Endothelial cell of umbilical vein (primary cell): ENCODE data around the gene EME2. TPM values are rescaled to one million over a fixed set of nuclear protein-coding genes. Genes with fewer than 3 reads are reported as not detected.

ENCODE experiments used
- BruUV-seq: library from RNA; stranded (reverse); fragments of 400-500 nt; replicated peaks from 2 replicates; lab custom pipeline; 2021; lab: Mats Ljungman, UMichigan
- CTCF ChIA-PET: fragments of 300-600, 350-600 bp; sonication (Branson Sonifier 250); formaldehyde crosslinking; loops from one replicate; lab custom pipeline; 2021; ENCODE audit warnings: antibody characterized with exemption, inconsistent platforms; lab: Charles Lee
- POLR2A ChIA-PET: fragments of 300-600, 350-600 bp; sonication (Branson Sonifier 250); formaldehyde crosslinking; loops from one replicate; lab custom pipeline; 2021; ENCODE audit warnings: antibody characterized with exemption, inconsistent platforms; lab: Charles Lee
- DNase-seq: peaks from one replicate; pipeline ENCODE4 v3.0.0-alpha.2; 2011; ENCODE audit warnings: low read depth, low spot score
- FAIRE-seq: peaks from 2 replicates; lab custom pipeline; 2011; peaks lifted over from hg19 to GRCh38; lab: Jason Lieb, UNC
- H2AFZ ChIP-seq: 2 replicates; pipeline ENCODE4 v1.6.0; 2012; ENCODE audit warnings: low read depth, low read length, control low read depth, inconsistent platforms
- H3K27ac ChIP-seq: 2 replicates; pipeline ENCODE4 v1.5.1; 2011; ENCODE audit warnings: low read depth, mild to moderate bottlenecking, control low read depth, low read length, moderate library complexity; ENCODE audit not compliant: insufficient read depth
- H3K27me3 ChIP-seq, 2 experiments: 2 replicates each; pipeline versions ENCODE4 v1.6.0 to v1.6.1; 2011; ENCODE audit warnings: low read length in 2 of 2, mixed read lengths in 1 of 2; ENCODE audit not compliant: control insufficient read depth in 2 of 2, insufficient read depth in 2 of 2
- H3K36me3 ChIP-seq, 2 experiments: 2 replicates in 1 of 2; 3 replicates in 1 of 2; pipeline ENCODE4 v1.5.1; 2011; ENCODE audit warnings: low read length in 2 of 2, mild to moderate bottlenecking in 1 of 2, moderate library complexity in 1 of 2; ENCODE audit not compliant: control insufficient read depth in 2 of 2, insufficient read depth in 2 of 2; ENCODE audit errors: extremely low read depth in 1 of 2
- H3K4me1 ChIP-seq: 3 replicates; pipeline ENCODE4 v1.5.1; 2011; ENCODE audit warnings: mild to moderate bottlenecking, low read length; ENCODE audit not compliant: control insufficient read depth, insufficient read depth; ENCODE audit errors: extremely low read depth
- H3K4me2 ChIP-seq: 2 replicates; pipeline ENCODE4 v1.6.1; 2011; ENCODE audit warnings: low read length, control low read depth, mixed read lengths; ENCODE audit not compliant: insufficient read depth
- H3K4me3 ChIP-seq, 3 experiments: fragments of 200-600 bp in 1 of 3; sonication (generic), shearing (Covaris generic) in 1 of 3; replicated peaks in 1 of 3; 2 replicates each; pipeline ENCODE4 v1.5.1; 2011 to 2016; ENCODE audit warnings: control low read depth in 3 of 3, low read length in 3 of 3, mild to moderate bottlenecking in 2 of 3, inconsistent platforms in 1 of 3, low read depth in 1 of 3, moderate library complexity in 1 of 3; ENCODE audit not compliant: insufficient read depth in 1 of 3
- H3K79me2 ChIP-seq: 2 replicates; pipeline ENCODE4 v1.6.0; 2012; ENCODE audit warnings: low read length, inconsistent platforms; ENCODE audit not compliant: control insufficient read depth, insufficient read depth
- H3K9ac ChIP-seq: replicated peaks from 2 replicates; pipeline ENCODE3; 2011; ENCODE audit warnings: low read length, control low read depth; ENCODE audit not compliant: insufficient read depth; ENCODE audit errors: extremely low read depth
- H3K9me1 ChIP-seq: replicated peaks from 3 replicates; pipeline ENCODE4 v1.6.0; 2011; ENCODE audit warnings: mild to moderate bottlenecking, low read length; ENCODE audit not compliant: control insufficient read depth, insufficient read depth; ENCODE audit errors: extremely low read depth
- H3K9me3 ChIP-seq: replicated peaks from 2 replicates; pipeline ENCODE4 v1.5.1; 2012; ENCODE audit warnings: low read length, inconsistent platforms; ENCODE audit not compliant: control insufficient read depth, insufficient read depth
- H4K20me1 ChIP-seq: replicated peaks from 2 replicates; pipeline ENCODE3; 2011; ENCODE audit warnings: mild to moderate bottlenecking, low read length; ENCODE audit not compliant: control insufficient read depth, insufficient read depth; ENCODE audit errors: extremely low read depth
- CTCF ChIP-seq, 2 donors: IDR thresholded peaks; 1 replicate in 1 of 2; 2 replicates in 1 of 2; pipeline ENCODE4 v1.5.1; 2011; ENCODE audit warnings: low read length in 2 of 2, mild to moderate bottlenecking in 2 of 2, moderate library complexity in 2 of 2, control low read depth in 1 of 2, inconsistent platforms in 1 of 2, low read depth in 1 of 2; ENCODE audit not compliant: insufficient read depth in 1 of 2; ENCODE audit errors: extremely low read depth in 1 of 2
- EZH2 ChIP-seq: IDR thresholded peaks from 2 replicates; pipeline ENCODE4 v1.6.1; 2012; ENCODE audit warnings: borderline replicate concordance, low read depth, mild to moderate bottlenecking, moderate library complexity, low read length, inconsistent platforms; ENCODE audit not compliant: severe bottlenecking
- FOS ChIP-seq: IDR thresholded peaks from 2 replicates; pipeline ENCODE4 v1.6.1; 2011; ENCODE audit warnings: mild to moderate bottlenecking, low read length, moderate library complexity, borderline replicate concordance; ENCODE audit not compliant: insufficient read depth
- GATA2 ChIP-seq: IDR thresholded peaks from 2 replicates; pipeline ENCODE4 v1.7.0; 2011; ENCODE audit warnings: low read depth, mild to moderate bottlenecking, moderate library complexity, mixed read lengths, low read length; ENCODE audit not compliant: insufficient read length, insufficient read depth
- JUN ChIP-seq: IDR thresholded peaks from 2 replicates; pipeline ENCODE4 v1.6.1; 2011; ENCODE audit warnings: borderline replicate concordance, low read depth; ENCODE audit not compliant: insufficient read length, insufficient read depth
- MAX ChIP-seq: IDR thresholded peaks from 2 replicates; pipeline ENCODE4 v1.6.1; 2011; ENCODE audit not compliant: insufficient read depth, insufficient read length
- MYC ChIP-seq: IDR thresholded peaks from one replicate; pipeline ENCODE4 v1.6.1; 2011; ENCODE audit warnings: mild to moderate bottlenecking, low read depth, low read length
- POLR2A ChIP-seq: IDR thresholded peaks from 2 replicates; pipeline ENCODE4 v1.6.1; 2012; ENCODE audit warnings: low read depth, mild to moderate bottlenecking, control low read depth, low read length
- POLR2AphosphoS5 ChIP-seq: IDR thresholded peaks from 2 replicates; pipeline ENCODE4 v1.6.1; 2012; ENCODE audit warnings: low read depth, mild to moderate bottlenecking, control low read depth, low read length, moderate library complexity; ENCODE audit not compliant: insufficient read depth
- dilution Hi-C: fragments of 300-500 bp; cut with MboI; formaldehyde crosslinking; loops from one replicate; pipeline ENCODE4 v1.15.0; 2019; ENCODE audit warnings: low sequenced_read_pairs; ENCODE audit not compliant: extremely low pct_ligation_motif_present
- intact Hi-C: fragments of 100-400 bp; cut with micrococcal nuclease; formaldehyde crosslinking; loops from one replicate; pipeline ENCODE4 v1.10.0; 2022
- polyA plus RNA-seq, 4 experiments: library from polyadenylated mRNA; depleted of rRNA in 3 of 4; stranded (reverse) in 3 of 4; unstranded in 1 of 4; fragments of >200 nt; gene quantifications; 2 replicates each; pipeline versions ENCODE4 v1.2.1 to v1.2.3, GENCODE V29; 2011 to 2012; ENCODE audit warnings: missing spikeins in 1 of 4
- total RNA-seq: library from RNA; stranded (reverse); gene quantifications from 2 replicates; pipeline ENCODE4 v1.2.3, GENCODE V29; 2021

EME2 gene
- total and polyA plus RNA-seq, 2 donors (not counting 3 experiments of a cell fraction or from before 2014, with no cell fraction given) = 9.7 to 21.4 TPM

- no peaks in the 10 kb centered on the region for H3K9me3 ChIP-seq
- no peak for FAIRE-seq
These were observed 21.1 kb downstream of the EME2 start, which contains the start of gene IGFALS for GRCh38 chr16:1793578-1794220. IGFALS (minus strand) TSS chr16:1793705; CDS start chr16:1793652, 53 bp downstream.

More at GRCh38 chr16:1793578-1794220, 21.1 kb downstream of the EME2 start, which contains the start of gene IGFALS:
- Histone ChIP-seq H3K4me1 (no peaks in the 10 kb centered on the region), H3K27ac (no peak within 1 kb of the TSS), H2AFZ (no peak within 1 kb of the TSS), H3K4me2 (no peak within 1 kb of the TSS), H3K9ac (no peak within 1 kb of the TSS), H3K36me3 (peaks cover 0 to 3% of the 10 kb centered on the region in 2 experiments), H3K79me2 (no peaks in the 10 kb centered on the region), H3K9me1 (no peaks in the 10 kb centered on the region), H4K20me1 (no peaks in the 10 kb centered on the region), H3K27me3 (no peaks in the 10 kb centered on the region), H3K4me3 (no peak within 1 kb of the TSS)
- CTCF ChIA-PET = no interaction called here
- TF ChIP-seq POLR2AphosphoS5 = no peak
- no peak for TF ChIP-seq MYC
- TF ChIP-seq CTCF (IDR thresholded peaks at IDR 0.05; ENCODE audit: extremely low read depth in 1 of 2, insufficient read depth in 1 of 2, low read depth in 1 of 2, low read length in 2 of 2) = no peak
- TF ChIP-seq POLR2A = no peak
- TF ChIP-seq EZH2 = no peak
- TF ChIP-seq JUN = no peak
- no peak for TF ChIP-seq FOS
- no peak for TF ChIP-seq GATA2
- TF ChIP-seq MAX = no peak
- POLR2A ChIA-PET = no interaction called here
- no TSS peak for BruUV-seq
- dilution Hi-C loops = no loop called here
- DNase-seq = no peak
- intact Hi-C loops = no loop called here
